Stomach (tissue), 4 donors: ENCODE results near the gene CACNA2D2.

Source experiments
- CTCF ChIP-seq, 7 experiments: fragments of 450-650 bp in 4 of 7; fragments of 200-600 bp in 3 of 7; sonication (generic) in 3 of 7; IDR thresholded peaks; one replicate each; pipeline ENCODE4 v1.5.1; 2016 to 2019; ENCODE audit warnings: antibody characterized with exemption in 7 of 7, control low read depth in 2 of 7, mild to moderate bottlenecking in 1 of 7
- EP300 ChIP-seq: sonication (generic); formaldehyde crosslinking; IDR thresholded peaks from one replicate; pipeline ENCODE4 v1.6.1; 2017; ENCODE audit warnings: antibody characterized with exemption
- POLR2A ChIP-seq, 4 donors: fragments of 450-650 bp; IDR thresholded peaks; one replicate each; pipeline ENCODE4 v1.6.1; 2016; ENCODE audit warnings: antibody characterized with exemption in 4 of 4, control low read depth in 2 of 4, mild to moderate bottlenecking in 1 of 4, moderate library complexity in 1 of 4

- TF ChIP-seq CTCF (IDR thresholded peaks at IDR 0.05) (peak in 1 of 7 experiments; percentile 6), POLR2A (IDR thresholded peaks at IDR 0.05) (peak in 2 of 4 donors; percentile 65 to 76), EP300 (no peak)
These were observed 152.7 kb downstream of the CACNA2D2 start, which contains the start of the genes CYB561D2 and NPRL2 for GRCh38 chr3:50350527-50351322.
